Endometrial microvascular endothelial cells (primary cell): ENCODE data around the gene MMP2. TPM values are rescaled to one million over a fixed set of nuclear protein-coding genes. Genes with fewer than 3 reads are reported as not detected.

Experiments
- in situ Hi-C: cut with HindIII; loops from 2 replicates; pipeline ENCODE4 v1.10.0; 2017; ENCODE audit warnings: low sequenced_read_pairs, low pct_unique_long_range_greater_than_20kb; ENCODE audit errors: inconsistent ontology term
- total RNA-seq: library from RNA; depleted of rRNA; stranded (reverse); fragments of >200 nt; gene quantifications from one replicate; pipeline ENCODE4 v1.2.3, GENCODE V29; 2015; ENCODE audit errors: inconsistent ontology term

MMP2 gene
- total RNA-seq, 1 donor from 2014 or later, result 38.1 TPM

DNA sequence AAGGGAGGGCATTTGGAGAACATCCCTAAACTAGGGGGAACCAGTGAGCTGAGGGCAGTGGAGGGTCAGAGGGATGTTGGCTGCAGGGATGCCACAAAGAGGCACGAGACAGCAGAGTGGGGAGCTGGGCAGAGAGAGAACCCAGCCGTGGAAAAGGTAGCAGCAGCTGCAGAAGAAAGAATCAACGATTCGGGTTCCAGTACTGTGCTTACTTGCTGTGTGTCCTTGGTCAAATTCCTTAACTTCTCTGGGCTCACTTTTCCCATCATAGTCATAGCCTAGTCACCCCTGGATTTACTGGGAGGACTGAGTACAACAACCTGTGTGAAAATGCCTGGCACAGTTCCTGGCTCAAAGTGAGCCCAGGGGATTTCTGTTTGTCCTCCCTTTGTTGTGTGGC is 12.8 kb upstream of the MMP2 start:
- in situ Hi-C loops, result no loop called here

DNA sequence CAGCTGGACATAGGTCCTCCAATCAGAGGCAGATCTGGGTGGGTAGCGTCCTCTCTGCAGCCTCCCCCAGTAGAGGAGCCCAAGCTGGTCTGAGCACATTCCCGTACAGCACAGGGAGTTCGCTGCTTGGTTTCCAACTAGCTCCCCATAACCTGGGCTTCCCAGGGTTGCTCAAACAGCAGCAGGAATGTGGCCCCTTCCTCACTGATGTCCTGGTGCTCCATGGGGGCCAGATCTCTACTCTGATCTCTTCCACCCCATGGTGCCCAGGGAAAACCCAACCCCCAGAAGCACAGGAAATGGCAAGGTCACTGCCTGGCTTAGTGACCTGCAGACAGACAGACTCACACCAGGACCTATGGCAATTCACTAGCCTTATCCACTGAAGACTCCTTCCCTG is 11.1 kb upstream of the MMP2 start:
- in situ Hi-C loops, result no loop called here

DNA sequence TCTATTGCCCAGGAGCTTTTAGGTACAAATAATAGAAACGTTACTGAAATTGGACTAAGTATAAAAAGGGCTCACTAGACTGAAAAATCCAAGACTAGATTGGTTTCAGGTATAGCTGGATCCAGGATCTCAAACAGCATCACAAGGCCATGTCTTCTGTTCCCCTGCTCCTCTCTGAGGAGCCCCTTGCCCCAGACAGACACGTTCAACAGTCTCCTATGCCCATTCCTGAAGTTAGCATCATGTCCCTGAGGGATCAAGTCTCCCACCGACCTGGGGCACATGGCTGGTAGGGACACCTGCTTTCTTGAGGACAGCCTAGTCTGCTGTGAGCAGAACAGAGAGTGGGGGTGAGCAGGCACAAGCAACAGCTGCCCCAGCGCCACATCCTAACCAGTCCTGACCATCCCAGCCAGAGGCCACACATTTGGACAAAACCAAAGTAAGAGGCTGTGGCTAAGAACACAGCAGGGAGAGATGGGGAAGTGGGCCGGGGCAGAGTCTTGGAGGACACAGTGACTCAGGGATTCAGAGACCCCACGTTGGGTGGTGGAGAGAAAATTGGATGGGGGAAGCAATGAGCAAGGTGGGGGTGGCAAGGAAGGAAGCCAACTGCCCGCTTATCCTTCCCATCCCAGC is 10.5 kb upstream of the MMP2 start:
- in situ Hi-C loops, result no loop called here

DNA sequence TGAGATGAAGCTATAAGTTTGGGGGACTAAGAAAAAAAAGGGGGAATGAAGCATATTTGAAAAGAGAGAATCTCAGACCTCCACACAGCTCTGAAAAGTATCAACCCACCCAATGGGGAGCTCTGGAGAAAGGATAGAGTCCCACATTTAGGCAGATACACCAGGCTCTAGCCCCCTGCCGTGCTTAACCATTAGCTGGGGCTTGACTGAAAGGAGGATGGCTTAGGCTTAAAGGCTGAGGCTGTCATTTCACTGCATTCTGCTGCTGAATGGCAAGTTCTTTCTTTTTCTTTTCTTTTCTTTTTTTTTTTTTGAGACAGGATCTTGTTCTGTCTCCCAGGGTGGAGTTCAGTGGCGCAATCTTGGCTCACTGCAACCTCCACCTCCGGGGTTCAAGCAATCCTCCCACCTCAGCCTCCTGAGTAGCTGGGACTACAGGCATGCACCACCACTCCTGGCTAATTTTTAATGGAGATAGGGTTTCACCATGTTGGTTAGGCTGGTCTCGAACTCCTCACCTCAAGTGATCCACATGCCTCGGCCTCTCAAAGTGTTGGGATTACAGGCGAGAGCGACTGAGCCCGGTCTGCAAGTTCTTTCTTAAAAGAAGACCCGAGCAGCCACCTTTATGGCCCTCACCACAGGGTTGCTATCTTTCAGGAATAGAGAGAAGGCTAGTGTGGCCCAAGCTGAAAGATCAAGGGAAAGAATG is 9.0 kb upstream of the MMP2 start:
- in situ Hi-C loops, result no loop called here

DNA sequence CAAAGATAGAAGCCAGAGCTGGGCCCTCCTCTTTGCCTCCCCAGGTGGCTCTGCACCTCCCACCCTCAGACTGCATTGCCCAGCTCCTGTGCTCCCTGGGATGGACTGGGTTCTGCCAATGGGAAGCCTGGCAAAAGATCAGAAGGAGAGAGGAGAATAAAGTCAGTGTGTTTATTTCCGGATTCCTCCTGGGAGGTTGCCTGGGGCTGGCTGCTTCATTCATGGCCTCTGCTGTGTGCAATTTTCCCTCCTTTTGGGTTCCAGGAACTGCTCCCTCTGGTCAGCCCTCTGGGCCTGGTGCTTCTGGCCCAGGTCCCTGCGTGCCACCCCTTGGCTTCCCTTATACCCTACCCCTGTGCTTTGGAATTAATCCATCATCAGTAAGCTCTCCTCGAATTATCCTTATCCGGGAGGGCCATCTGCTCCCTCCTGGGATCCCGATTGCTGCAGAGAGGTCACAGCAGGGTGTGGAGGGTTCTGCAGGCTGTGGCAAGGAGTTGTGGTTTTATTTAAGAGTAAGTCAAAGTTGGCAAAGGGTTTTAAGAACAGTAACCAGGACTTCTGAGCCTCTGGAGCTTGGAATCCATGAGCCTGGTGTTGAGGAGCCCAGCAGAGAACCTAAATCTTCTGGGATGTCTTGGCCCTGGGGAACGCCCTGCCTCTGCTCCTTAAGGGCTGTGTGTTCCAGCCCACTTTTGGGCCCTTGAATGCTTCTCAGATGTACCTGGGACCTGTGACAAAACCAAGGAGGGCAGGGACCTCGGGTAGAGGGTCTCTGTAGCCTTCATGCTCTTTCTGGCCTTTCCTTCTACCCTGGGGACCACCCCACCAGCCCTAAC is 8.2 kb upstream of the MMP2 start:
- in situ Hi-C loops, result no loop called here

DNA sequence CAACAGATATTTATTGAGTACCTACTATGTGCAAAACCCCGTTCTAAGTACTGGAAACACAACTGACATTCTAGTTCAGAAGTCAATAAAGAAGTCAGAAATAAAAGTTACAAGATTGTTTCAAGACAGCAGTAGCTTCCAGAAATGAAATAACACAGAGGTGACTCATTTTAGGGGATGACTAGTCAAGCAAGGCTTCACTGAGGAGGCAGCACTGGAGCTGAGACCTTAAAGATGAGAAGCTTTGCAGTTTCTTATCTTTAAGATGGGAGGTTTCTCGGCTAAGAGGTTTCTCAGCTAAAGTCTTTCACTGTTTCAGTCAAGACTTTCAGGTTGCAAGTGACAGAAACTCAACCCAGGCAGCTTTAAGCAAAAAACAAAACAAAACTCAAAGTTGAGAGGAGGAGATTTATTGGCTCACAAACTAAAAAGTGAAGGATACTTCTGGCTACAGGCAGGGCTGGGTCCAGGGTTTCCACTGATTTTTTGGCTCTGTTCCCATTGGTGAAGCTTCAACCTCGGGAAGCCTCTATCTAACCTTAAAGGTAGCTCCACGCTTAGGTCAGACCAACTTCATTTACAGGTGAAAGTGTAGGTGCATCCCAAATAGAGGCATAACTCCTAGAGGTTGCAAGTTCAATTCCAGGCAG is 7.4 kb upstream of the MMP2 start:
- in situ Hi-C loops, result no loop called here

DNA sequence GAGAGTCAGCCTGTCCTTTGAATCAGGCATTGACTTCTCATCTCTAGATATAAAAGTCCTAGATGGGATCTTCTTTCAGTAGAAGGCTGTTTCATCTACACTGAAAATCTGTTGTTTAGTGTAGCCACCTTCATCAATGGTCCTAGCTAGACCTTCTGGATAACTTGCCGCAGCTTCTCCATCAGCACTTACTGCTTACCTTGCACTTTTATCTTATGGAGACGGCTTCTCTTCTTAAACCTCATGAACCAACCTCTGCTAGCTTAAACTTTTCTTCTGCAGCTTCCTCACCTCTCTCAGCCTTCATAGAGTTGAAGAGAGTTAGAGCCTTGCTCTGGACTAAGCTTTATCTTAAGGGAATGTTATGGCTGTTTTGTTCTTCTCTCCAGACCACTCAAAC is 5.4 kb upstream of the MMP2 start:
- in situ Hi-C loops, result no loop called here

DNA sequence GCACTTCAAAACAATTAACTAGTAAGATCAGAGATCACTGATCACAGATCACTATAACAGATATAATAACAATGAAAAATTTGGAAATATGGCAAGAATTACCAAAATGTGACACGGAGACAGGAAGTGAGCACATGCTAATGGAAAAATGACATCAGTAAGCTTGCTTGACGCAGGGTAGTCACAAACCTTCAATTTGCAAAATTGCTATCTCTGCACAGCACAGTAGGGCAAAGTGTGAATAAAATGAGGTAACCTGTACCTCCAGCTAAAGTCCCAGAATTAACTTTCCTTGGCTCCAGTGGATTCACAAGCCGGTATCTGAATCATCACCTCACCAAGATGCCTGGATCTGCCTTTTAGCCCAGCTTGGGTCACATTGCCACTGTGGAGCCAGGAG is 4.2 kb upstream of the MMP2 start:
- in situ Hi-C loops, result no loop called here

DNA sequence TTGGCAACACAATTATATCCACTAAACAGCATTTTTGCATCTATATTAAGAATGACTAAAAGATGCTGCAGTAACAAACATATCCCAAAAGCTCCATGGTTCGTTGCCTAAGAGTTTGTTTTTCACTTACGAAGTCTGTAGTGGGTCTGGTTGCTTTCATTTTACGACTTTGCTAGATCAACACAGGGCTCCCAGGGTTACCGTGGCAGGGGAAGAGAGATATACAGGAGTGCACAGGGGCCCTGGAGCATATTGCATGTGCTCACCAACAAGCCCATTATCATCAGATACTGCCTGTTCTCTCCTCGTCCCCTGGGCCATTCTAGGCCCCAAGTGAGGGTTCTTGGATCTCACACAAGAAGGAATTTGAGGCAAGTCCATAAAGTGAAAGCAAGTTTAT is 3.1 kb upstream of the MMP2 start:
- in situ Hi-C loops, result no loop called here

DNA sequence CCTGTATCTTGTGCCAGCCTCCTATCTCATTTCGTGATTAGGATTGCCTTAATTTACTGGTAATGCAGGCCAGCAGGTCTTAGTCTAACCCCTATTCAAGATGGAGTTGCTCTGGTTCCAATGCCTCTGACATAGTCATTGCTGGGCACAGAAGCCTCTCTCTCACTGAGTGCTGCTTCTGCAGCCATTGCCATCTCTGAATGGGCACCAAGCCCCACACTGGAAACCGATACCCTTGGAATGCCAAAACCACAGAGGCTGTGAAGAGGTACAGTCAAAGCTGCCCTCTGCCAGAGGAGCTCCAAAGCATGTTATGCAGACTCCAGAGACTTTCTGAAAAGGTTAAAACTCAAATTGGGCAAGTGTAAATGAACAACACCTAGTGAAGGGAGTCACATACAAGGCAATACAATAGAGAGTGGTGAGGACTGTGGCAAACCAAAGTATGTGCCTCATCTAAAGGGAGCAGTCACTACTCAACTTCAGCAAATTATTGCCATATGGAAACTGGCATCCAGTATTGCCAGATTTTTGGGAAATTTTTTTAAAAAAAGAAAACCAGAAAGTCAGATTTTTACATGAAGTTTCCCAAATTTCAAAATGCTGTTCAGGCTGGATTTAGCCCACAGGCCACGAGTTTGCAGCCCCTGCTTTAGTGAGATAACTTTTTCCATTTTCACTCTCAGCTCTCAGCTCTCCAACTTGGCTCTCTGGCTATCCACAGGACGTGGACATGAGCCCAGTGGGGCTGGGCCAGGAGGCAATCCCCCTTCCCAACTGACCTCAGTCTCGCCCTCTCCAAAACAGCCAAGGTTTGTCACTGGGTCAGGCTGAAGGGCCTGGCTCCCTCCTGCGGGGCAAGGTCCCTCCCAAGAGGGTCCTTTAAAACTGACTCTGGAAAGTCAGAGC is 2.1 kb upstream of the MMP2 start:
- in situ Hi-C loops, result no loop called here

DNA sequence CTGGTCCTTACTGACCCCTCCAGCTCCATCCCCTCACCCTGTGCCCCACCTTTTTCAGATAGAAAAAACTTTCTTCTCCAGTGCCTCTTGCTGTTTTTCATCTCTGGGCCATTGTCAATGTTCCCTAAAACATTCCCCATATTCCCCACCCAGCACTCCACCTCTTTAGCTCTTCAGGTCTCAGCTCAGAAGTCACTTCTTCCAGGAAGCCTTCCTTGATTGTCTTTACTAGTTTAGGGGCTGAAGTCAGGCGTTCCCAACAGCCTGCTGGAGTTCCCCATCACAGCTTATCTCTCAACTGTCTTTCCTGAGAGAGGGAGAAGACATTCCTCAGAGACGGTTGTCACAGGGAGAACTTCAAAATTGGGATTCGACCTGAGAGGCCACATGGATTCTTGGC is 1.3 kb upstream of the MMP2 start:
- in situ Hi-C loops, result no loop called here

DNA sequence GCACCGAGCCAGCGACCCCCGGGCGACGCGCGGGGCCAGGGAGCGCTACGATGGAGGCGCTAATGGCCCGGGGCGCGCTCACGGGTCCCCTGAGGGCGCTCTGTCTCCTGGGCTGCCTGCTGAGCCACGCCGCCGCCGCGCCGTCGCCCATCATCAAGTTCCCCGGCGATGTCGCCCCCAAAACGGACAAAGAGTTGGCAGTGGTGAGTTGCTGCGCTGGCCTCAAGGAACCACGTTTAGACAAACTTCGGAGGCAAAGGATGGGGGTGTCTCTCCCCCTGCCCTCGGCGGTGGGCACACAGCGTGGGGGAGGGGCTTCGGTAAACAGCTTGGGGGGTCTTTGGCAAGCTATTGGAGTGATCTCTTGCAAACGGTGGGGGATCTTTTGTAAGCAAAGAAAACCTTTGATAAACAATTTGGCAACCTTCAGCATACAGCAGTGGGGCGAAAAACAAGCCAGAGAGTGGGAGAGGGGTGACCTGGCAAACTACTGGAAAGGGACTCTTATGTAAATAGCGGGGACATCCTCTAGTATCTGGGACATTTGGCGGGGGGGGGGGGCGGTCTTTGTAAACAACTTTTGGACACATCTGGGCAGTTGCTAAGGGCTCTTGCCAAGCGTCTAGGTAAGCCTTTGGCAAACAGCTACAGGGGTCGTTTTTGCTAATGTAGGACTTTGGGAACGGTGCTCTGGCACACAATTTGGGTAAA is 587 bp downstream of the MMP2 start:
- in situ Hi-C loops, result no loop called here

DNA sequence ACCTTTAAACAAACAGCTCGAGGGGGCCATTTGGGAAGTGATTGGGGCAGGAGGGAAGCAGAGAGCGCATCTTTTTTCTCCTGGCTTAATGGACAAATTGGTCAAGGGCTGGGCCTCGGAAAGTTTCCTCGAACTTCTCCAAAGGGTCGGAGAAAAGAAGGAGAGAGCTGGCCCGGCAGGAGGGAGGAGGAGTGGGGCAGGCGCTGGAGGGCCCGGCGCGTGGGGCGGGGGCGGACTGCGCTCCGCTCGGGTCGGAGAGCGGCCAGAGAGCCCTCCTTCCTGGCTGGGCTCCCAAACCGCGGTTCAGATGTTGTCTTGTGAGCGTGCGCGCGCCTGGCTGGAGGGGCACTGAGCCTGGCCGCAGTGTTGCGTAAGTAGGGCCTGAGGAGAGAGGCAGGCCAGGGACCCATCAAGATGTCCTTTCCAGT is 1.2 kb downstream of the MMP2 start:
- in situ Hi-C loops, result no loop called here

DNA sequence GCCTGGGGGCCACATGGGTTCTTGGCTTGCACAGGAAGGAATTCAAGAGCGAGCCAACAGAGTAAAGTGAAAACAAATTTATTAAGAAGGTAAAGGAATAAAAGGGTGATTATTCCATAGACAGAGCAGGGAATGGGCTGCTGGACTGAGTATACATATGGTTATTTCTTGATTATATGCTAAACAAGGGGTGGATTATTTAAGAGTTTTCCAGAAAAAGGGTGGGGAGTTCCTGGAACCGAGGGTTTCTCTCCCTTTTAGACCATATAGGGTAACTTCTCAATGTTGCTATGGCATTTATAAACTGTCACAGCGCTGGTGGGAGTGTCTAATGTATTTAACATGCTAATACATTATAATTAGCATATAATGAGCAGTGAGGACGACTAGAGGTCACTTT is 2.0 kb downstream of the MMP2 start:
- in situ Hi-C loops, result no loop called here

DNA sequence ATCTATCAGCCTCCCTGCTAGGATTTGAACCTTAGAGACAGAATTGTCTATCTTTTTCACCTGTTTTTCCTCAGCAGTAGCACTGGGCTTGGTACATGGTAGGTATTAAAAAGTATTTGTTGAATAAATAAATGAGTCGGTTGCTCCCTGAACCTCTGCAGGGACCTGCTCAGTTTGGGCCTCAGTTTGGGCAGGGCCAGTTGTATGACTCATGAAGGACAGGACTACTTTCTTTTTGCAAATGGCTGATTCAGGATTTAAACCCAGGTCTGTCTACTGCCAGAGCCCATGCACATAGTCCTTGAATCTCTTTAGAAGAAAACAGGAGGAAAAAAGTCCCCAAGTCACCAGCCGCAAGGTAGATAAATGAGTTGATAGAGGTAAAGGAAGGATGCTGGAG is 3.1 kb downstream of the MMP2 start:
- in situ Hi-C loops, result no loop called here

DNA sequence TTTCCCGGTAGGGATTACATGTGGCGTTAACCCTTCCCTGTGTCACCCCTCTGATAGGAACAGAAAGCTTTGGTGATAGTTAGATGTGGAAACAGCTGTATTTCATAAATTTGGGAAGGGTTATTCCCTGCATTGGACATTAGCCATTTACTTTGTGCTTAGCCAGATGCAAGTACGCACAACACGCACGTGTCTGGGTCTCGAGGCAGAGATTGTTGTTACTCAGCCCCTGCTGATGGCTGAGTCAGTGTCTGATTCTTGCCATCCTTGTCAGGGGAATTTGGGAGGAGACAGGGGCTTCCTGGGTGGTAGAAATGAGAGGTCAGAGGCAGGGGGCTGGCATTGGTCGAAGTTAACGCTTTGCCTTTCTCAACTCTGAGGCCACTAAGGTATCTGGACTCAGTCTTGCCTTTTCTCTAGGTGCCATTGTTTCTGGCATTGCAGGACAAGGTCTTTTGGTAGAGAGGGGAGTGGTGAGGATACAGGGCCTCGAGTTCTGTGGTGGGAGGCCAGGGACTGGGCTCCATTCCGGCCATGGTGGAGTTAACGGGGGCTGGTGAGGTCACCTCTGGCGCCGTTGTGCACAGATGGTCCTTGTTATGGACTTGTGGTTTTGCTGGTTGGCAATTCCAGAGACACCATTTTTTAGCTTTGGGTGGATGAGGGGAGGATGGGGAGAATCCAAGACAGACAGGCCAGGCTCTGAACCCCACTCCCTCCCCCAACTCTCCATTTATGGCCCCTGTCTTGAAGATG is 8.2 kb downstream of the MMP2 start:
- in situ Hi-C loops, result no loop called here

DNA sequence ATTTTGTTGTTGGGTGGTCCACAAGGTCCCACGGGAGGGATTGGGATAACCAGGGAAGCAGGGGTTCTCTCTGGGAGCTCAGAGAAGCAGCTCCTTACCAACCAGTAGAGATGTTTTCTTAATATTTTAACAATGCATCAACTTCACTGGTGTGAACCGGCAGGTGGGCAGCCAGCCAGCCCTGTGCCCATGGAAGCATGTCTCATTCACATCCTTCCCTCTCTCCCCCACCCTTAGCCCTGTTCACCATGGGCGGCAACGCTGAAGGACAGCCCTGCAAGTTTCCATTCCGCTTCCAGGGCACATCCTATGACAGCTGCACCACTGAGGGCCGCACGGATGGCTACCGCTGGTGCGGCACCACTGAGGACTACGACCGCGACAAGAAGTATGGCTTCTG is 9.3 kb downstream of the MMP2 start:
- in situ Hi-C loops, result no loop called here
